ENCODE measurements around the gene TMEM63B.

The TMEM63B gene

DNA sequence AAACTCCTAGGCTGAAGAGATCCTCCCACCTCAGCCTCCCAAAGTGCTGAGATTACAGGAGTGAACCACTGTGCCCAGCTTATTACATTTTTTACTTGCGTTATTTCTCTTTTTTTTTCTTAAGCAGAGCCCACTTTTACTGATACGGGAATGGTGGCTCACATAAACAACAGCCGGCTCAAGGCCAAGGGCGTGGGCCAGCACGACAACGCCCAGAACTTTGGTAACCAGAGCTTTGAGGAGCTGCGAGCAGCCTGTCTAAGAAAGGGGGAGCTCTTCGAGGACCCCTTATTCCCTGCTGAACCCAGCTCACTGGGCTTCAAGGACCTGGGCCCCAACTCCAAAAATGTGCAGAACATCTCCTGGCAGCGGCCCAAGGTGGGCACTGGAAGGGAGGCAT is 41.8 kb downstream of the TMEM63B start:
- TF ChIP-seq FOXP2 (optimal IDR thresholded peaks at IDR 0.05; ENCODE audit: borderline replicate concordance, extremely low read depth, extremely low read length, insufficient read depth), result no peak
- TF ChIP-seq SIN3A (IDR thresholded peaks at IDR 0.05; ENCODE audit: borderline replicate concordance, insufficient read depth, low read length), result no peak
- TF ChIP-seq, protein P1, sequence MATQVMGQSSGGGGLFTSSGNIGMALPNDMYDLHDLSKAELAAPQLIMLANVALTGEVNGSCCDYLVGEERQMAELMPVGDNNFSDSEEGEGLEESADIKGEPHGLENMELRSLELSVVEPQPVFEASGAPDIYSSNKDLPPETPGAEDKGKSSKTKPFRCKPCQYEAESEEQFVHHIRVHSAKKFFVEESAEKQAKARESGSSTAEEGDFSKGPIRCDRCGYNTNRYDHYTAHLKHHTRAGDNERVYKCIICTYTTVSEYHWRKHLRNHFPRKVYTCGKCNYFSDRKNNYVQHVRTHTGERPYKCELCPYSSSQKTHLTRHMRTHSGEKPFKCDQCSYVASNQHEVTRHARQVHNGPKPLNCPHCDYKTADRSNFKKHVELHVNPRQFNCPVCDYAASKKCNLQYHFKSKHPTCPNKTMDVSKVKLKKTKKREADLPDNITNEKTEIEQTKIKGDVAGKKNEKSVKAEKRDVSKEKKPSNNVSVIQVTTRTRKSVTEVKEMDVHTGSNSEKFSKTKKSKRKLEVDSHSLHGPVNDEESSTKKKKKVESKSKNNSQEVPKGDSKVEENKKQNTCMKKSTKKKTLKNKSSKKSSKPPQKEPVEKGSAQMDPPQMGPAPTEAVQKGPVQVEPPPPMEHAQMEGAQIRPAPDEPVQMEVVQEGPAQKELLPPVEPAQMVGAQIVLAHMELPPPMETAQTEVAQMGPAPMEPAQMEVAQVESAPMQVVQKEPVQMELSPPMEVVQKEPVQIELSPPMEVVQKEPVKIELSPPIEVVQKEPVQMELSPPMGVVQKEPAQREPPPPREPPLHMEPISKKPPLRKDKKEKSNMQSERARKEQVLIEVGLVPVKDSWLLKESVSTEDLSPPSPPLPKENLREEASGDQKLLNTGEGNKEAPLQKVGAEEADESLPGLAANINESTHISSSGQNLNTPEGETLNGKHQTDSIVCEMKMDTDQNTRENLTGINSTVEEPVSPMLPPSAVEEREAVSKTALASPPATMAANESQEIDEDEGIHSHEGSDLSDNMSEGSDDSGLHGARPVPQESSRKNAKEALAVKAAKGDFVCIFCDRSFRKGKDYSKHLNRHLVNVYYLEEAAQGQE (IDR thresholded peaks at IDR 0.05; ENCODE audit: insufficient read depth in 1 of 2, low read depth in 2 of 2, low read length in 2 of 2), result no peak
- no peak for TF ChIP-seq TAF1 (IDR thresholded peaks at IDR 0.05; ENCODE audit: borderline replicate concordance, insufficient read depth, low read length)
- no peak for TF ChIP-seq POLR2AphosphoS5 (IDR thresholded peaks at IDR 0.05; ENCODE audit: low read depth, low read length)

DNA sequence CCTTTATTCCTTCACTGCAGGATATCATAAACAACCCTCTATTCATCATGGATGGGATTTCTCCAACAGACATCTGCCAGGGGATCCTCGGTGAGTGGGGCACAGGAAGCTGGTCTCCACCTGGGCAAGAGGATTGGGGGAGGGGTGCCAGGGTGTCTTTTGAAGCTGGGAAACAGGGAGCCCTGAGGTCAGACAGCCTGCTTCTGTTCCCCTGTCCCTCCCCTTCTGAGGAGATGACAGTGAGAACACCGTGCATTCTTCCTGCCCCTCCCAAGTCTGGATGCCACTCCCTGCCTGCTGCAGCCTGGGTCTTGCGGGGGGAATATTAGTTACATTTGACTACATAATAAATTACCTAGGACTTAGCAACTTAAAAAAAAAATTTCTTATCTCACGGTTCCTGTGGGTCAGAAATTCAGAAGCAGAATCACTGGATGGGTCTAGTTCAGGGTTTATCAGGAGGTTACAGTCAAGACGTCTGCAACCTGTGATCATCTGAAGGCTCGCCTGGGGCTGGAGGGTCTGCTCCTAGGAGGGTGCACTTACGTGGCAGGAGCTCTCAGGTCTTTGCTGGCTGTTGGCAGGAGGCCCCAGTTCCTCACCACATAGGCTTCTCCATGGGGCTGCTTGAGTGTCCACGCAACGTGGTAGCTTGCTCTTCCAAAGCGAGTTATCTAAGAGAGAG is 42.7 kb downstream of the TMEM63B start:
- TF ChIP-seq SIN3A (IDR thresholded peaks at IDR 0.05; ENCODE audit: borderline replicate concordance, insufficient read depth, low read length) (no peak), POLR2AphosphoS5 (IDR thresholded peaks at IDR 0.05; ENCODE audit: low read depth, low read length) (no peak), TAF1 (IDR thresholded peaks at IDR 0.05; ENCODE audit: borderline replicate concordance, insufficient read depth, low read length) (no peak), FOXP2 (optimal IDR thresholded peaks at IDR 0.05; ENCODE audit: borderline replicate concordance, extremely low read depth, extremely low read length, insufficient read depth) (no peak)
- TF ChIP-seq, protein P1 (IDR thresholded peaks at IDR 0.05; ENCODE audit: insufficient read depth in 1 of 2, low read depth in 2 of 2, low read length in 2 of 2), result no peak

DNA sequence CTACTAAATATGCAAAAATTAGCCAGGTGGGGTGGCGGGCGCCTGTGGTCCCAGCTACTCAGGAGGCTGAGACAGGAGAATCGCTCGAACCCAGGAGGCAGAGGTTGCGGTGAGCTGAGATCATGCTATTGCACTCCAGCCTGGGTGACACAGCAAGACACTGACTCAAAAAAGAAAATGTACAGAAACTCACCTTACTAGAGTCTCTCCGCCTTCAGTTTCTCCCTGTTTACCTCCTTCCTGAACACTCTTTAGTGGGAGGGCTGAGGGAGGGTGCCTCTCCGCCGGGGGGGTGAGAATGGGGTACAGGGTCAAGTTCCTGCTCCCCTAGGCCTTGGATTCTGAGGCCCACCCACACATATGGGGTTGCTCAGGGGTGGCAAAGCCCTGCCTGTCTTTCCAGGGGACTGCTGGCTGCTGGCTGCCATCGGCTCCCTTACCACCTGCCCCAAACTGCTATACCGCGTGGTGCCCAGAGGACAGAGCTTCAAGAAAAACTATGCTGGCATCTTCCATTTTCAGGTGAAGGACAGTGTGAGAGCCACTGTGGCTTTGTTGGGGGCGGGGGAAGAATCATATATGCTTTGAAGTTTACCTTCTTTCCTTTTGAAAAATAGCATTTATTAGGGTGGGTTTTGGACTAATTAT is 44.7 kb downstream of the TMEM63B start:
- no peak for TF ChIP-seq SIN3A (IDR thresholded peaks at IDR 0.05; ENCODE audit: borderline replicate concordance, insufficient read depth, low read length)
- no peak for TF ChIP-seq FOXP2 (optimal IDR thresholded peaks at IDR 0.05; ENCODE audit: borderline replicate concordance, extremely low read depth, extremely low read length, insufficient read depth)
- TF ChIP-seq, protein P1 (IDR thresholded peaks at IDR 0.05; ENCODE audit: insufficient read depth in 1 of 2, low read depth in 2 of 2, low read length in 2 of 2), result no peak
- no peak for TF ChIP-seq POLR2AphosphoS5 (IDR thresholded peaks at IDR 0.05; ENCODE audit: low read depth, low read length)
- TF ChIP-seq TAF1 (IDR thresholded peaks at IDR 0.05; ENCODE audit: borderline replicate concordance, insufficient read depth, low read length), result no peak

DNA sequence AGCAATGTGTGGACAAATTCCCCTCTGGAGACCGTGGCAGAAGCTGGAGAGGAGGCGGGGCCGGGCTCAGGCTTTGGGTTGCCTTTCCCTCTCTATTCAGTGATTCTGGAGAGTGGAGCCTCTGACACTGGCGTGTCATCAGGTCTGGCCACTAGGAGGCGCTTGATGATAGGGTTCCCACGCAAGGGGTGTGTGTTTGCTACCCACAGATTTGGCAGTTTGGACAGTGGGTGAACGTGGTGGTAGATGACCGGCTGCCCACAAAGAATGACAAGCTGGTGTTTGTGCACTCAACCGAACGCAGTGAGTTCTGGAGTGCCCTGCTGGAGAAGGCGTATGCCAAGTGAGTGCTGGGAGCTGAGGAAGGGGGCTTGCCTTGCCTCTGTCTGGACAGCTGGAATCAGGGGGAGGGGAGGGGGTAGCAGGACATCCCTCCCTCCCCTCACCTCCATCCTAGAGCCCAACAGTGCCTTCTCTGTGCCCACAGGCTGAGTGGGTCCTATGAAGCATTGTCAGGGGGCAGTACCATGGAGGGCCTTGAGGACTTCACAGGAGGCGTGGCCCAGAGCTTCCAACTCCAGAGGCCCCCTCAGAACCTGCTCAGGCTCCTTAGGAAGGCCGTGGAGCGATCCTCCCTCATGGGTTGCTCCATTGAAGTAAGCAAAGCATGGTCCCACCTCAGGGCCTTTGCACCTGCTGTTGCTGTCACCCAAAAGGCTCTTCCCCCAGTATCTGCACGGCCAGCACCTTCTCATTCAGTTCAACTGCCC is 45.6 kb downstream of the TMEM63B start:
- TF ChIP-seq POLR2AphosphoS5 (IDR thresholded peaks at IDR 0.05; ENCODE audit: low read depth, low read length) (no peak), SIN3A (IDR thresholded peaks at IDR 0.05; ENCODE audit: borderline replicate concordance, insufficient read depth, low read length) (no peak), FOXP2 (optimal IDR thresholded peaks at IDR 0.05; ENCODE audit: borderline replicate concordance, extremely low read depth, extremely low read length, insufficient read depth) (peak; percentile 9), TAF1 (IDR thresholded peaks at IDR 0.05; ENCODE audit: borderline replicate concordance, insufficient read depth, low read length) (no peak)
- TF ChIP-seq, protein P1 (IDR thresholded peaks at IDR 0.05; ENCODE audit: insufficient read depth in 1 of 2, low read depth in 2 of 2, low read length in 2 of 2), result no peak
